C4-2B (cell line): ENCODE measurements around the gene RBPMS2.

Experiments
- ZFX ChIP-seq: fragments of 450-650 bp; IDR thresholded peaks from 2 replicates; pipeline ENCODE4 v1.6.1; 2017
- TF ChIP-seq, protein P1 (sequence below): fragments of 450-650 bp; conservative IDR thresholded peaks from 2 replicates; pipeline ENCODE4 v1.5.1; 2017; ENCODE audit warnings: mild to moderate bottlenecking

DNA sequence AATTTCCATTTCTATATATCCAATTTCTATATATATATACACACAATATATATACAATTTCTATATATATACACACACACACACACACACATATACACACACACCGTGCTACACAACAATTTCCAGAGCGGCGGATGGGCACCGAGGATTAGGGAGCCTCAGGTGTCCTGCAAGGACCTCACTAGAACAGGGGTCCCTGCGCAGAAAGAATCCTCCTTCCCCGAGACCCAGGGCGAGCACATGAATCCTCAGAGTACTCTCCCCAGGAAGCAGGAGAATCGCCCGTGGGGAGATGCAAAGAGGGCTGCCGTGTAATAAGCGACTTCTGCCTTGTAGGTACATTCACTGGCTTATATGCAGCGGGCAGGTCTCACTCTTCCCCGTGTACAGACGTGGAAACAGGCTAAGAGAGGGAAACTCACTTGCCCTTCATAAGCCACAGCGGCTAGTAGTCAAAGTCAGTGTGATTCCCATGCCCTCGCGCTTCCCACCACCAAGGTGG is 49.6 kb upstream of the RBPMS2 start:
- TF ChIP-seq, protein P1, sequence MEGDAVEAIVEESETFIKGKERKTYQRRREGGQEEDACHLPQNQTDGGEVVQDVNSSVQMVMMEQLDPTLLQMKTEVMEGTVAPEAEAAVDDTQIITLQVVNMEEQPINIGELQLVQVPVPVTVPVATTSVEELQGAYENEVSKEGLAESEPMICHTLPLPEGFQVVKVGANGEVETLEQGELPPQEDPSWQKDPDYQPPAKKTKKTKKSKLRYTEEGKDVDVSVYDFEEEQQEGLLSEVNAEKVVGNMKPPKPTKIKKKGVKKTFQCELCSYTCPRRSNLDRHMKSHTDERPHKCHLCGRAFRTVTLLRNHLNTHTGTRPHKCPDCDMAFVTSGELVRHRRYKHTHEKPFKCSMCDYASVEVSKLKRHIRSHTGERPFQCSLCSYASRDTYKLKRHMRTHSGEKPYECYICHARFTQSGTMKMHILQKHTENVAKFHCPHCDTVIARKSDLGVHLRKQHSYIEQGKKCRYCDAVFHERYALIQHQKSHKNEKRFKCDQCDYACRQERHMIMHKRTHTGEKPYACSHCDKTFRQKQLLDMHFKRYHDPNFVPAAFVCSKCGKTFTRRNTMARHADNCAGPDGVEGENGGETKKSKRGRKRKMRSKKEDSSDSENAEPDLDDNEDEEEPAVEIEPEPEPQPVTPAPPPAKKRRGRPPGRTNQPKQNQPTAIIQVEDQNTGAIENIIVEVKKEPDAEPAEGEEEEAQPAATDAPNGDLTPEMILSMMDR = no peak
- no peak for TF ChIP-seq ZFX
